Measurements from ENCODE around the gene RPS21. TPM values are rescaled to one million over a fixed set of nuclear protein-coding genes. Genes with fewer than 3 reads are reported as not detected.

The RPS21 gene
- total RNA-seq, 1 donor from 2014 or later = 1,935 TPM

DNA sequence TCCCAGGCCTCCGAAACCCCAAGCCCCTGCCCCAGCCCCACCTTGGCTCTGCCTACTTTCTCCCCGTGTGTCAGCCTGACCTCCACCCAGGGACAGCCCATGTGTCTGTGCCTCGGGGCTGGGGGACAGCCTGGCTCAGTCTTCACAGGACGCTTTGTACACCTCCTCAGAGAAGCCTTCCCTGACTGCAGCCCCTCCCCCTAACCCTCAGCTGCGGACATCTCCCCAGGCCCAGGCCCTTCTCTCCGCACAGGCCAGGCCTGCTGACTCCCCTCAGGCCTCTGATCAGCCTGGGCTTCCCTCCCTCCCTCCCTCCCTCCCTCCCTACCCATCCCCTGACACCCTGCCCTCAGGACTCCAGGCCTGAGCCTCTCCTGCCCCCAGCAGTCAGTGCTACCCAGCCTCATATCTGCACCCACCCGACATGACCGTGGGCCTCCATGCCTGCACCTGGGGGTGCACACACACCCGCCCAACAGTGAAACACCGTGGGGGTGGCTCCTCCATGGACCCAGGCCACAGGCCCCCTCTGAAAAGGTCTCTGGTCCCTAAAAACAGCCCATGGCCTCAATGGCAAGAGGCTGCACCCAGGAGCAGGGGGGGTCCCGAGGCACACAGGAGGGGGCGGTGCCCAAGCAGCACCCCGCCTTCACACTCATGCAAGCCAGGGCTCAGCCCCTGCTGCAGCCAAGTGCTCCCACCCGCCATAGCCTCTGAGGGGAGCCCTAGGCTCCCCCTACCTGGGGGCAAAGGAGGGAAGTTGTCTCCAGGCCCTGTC, 32.7 kb upstream of the RPS21 start:
- Histone ChIP-seq H3K27me3 (no peaks in the 10 kb centered on the region), H3K36me3 (no peaks in the 10 kb centered on the region), H3K4me1 (peaks cover 84% of the 10 kb centered on the region), H3K27ac (peak overlapping the region; percentile 79), H3K4me3 (no peak overlapping the region), H3K9me3 (no peaks in the 10 kb centered on the region)
- TF ChIP-seq CTCF (IDR thresholded peaks at IDR 0.05) (no peak), POLR2A (IDR thresholded peaks at IDR 0.05) (no peak), POLR2AphosphoS5 (IDR thresholded peaks at IDR 0.05; ENCODE audit: insufficient read depth in 1 of 2, low read depth in 1 of 2) (no peak)
- DNase-seq (ENCODE audit: extremely low spot score in 2 of 2) = no peak
- intact Hi-C loops (cut with DNase I) = no loop called here

DNA sequence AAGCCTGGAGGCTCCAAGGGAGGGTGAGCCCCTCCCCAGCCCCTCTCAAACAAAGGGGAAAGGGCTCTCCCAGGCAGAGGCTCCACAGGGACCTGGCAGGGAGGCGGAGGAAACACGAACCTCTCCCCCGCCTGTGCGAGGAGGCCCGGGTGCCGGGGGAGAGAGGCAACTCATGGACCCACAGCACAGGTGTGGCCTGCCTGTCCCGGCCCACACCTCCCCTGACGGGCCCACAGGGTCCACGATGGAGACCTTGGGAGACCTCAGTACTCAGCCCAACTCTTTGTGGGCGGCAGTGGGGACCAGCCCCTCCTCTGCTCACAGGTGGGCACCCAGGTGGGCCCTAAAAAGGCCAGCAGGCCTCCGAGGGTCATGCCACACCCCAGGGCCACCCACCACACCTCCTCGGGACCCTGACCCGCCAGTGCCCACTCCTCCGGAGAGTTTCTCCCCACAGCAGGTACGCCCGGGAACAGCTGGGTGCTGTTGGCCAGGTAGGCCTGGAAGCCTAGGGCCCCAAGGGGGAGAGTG, 32.0 kb upstream of the RPS21 start:
- Histone ChIP-seq H3K27ac (peak overlapping the region; percentile 79), H3K36me3 (no peaks in the 10 kb centered on the region), H3K9me3 (no peaks in the 10 kb centered on the region), H3K4me1 (peaks cover 90% of the 10 kb centered on the region), H3K4me3 (peak overlapping the region in 1 of 2 donors; percentile 34), H3K27me3 (no peaks in the 10 kb centered on the region)
- TF ChIP-seq CTCF (IDR thresholded peaks at IDR 0.05) = no peak
- TF ChIP-seq POLR2A (IDR thresholded peaks at IDR 0.05) = no peak
- no peak for TF ChIP-seq POLR2AphosphoS5 (IDR thresholded peaks at IDR 0.05; ENCODE audit: insufficient read depth in 1 of 2, low read depth in 1 of 2)
- intact Hi-C loops (cut with DNase I) = no loop called here
- no peak for DNase-seq (ENCODE audit: extremely low spot score in 2 of 2)

- no peaks in the 10 kb centered on the region for H3K27me3 ChIP-seq
- H3K27ac ChIP-seq = peak overlapping the region; percentile 79
- no peaks in the 10 kb centered on the region for H3K9me3 ChIP-seq
- H3K36me3 ChIP-seq = no peaks in the 10 kb centered on the region
- TF ChIP-seq POLR2AphosphoS5 (IDR thresholded peaks at IDR 0.05; ENCODE audit: insufficient read depth in 1 of 2, low read depth in 1 of 2) = peak in 1 of 2 donors; percentile 21
- no peak for TF ChIP-seq CTCF (IDR thresholded peaks at IDR 0.05)
- intact Hi-C loops (cut with DNase I) = no loop called here
- peak overlapping the region in 1 of 2 donors; percentile 34 for H3K4me3 ChIP-seq
- no peak for DNase-seq (ENCODE audit: extremely low spot score in 2 of 2)
- H3K4me1 ChIP-seq = peaks cover 88% of the 10 kb centered on the region
These were observed 31.4 kb upstream of the RPS21 start for GRCh38 chr20:62355516-62355877.

DNA sequence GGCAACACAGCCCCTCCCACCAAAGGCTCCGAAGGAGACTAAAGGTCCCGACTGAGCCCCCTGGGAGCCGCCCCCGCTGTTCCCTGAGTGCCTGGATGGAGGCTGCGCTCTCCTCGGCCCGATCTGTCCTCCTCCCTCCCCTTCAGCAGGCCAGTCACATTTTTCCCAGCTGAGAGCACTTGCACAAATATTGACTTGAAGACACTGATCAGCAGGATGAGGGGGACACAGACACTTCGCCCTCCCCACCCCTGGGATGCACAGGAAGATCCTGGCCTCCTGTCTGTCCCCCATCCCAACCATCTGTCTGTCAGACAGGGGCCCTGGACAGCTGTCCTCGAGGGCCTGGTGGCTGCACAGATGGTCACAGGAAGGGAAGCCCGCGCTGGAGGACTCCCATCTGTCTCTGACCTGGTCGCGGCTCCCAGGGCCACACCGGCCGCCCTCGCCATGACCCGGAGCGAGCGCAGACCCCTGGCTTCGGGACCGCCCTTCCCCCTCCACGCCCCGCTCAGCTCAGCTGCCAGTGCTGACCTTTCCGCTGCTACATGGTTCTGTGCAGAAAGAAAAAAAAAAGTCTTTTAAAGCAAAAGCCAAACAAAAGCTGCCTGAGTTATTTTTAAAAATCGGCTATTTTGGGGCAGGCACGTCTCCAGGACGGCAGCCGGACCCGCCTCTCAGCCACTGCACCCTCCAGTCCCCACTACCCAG, 30.9 kb upstream of the RPS21 start:
- TF ChIP-seq POLR2AphosphoS5 (IDR thresholded peaks at IDR 0.05; ENCODE audit: insufficient read depth in 1 of 2, low read depth in 1 of 2) = no peak
- no peak for TF ChIP-seq POLR2A (IDR thresholded peaks at IDR 0.05)
- TF ChIP-seq CTCF (IDR thresholded peaks at IDR 0.05) = no peak
- H3K9me3 ChIP-seq = no peaks in the 10 kb centered on the region
- DNase-seq (ENCODE audit: extremely low spot score in 2 of 2) = no peak
- H3K36me3 ChIP-seq = no peaks in the 10 kb centered on the region
- H3K4me1 ChIP-seq = peaks cover 87% of the 10 kb centered on the region
- no peaks in the 10 kb centered on the region for H3K27me3 ChIP-seq
- H3K4me3 ChIP-seq = peak overlapping the region; percentile 3 to 34
- peak overlapping the region; percentile 79 for H3K27ac ChIP-seq
- intact Hi-C loops (cut with DNase I) = no loop called here

All from vagina (tissue), 2 donors.